Left ventricle myocardium inferior (tissue), 1 donor: Measurements from ENCODE around the gene ZNF467. TPM values are rescaled to one million over a fixed set of nuclear protein-coding genes. Genes with fewer than 3 reads are reported as not detected.

Experiments used
- DNase-seq: peaks from one replicate; pipeline ENCODE4 v3.0.0-alpha.2; 2020
- H3K27ac ChIP-seq: fragments of 200-600 bp; replicated peaks from 2 replicates; pipeline ENCODE4 v1.8.0; 2021
- H3K27me3 ChIP-seq: fragments of 200-600 bp; 2 replicates; pipeline ENCODE4 v1.8.0; 2021; ENCODE audit warnings: low read depth
- H3K36me3 ChIP-seq: fragments of 200-600 bp; 2 replicates; pipeline ENCODE4 v1.8.0; 2021
- H3K4me1 ChIP-seq: fragments of 200-600 bp; 2 replicates; pipeline ENCODE4 v1.8.0; 2021
- H3K4me3 ChIP-seq: fragments of 200-600 bp; 2 replicates; pipeline ENCODE4 v1.8.0; 2021; ENCODE audit warnings: mild to moderate bottlenecking, moderate library complexity
- H3K9me3 ChIP-seq: fragments of 200-600 bp; replicated peaks from 2 replicates; pipeline ENCODE4 v1.8.0; 2021
- intact Hi-C: fragments of 100-400 bp; cut with micrococcal nuclease; formaldehyde crosslinking; loops from one replicate; pipeline ENCODE4 v1.11.0; 2022
- total RNA-seq: library from RNA; stranded (reverse); fragmentation: NEBNext Ultra II Directional; extraction: Animal tissue kit (Norgen Biotek cat#: 25700); gene quantifications from one replicate; pipeline ENCODE4 v1.2.1, GENCODE V29; 2021
- TF ChIP-seq, protein P1 (sequence below): fragments of 200-600 bp; IDR thresholded peaks from 2 replicates; pipeline ENCODE4 v1.8.0; 2021; ENCODE audit warnings: antibody characterized with exemption, mild to moderate bottlenecking, borderline replicate concordance
- donor health status: DM: no; HTN: yes; CAD: no; lungs with severe emphysema.

Gene ZNF467
- total RNA-seq, 1 donor from 2014 or later: 5.2 TPM

DNA sequence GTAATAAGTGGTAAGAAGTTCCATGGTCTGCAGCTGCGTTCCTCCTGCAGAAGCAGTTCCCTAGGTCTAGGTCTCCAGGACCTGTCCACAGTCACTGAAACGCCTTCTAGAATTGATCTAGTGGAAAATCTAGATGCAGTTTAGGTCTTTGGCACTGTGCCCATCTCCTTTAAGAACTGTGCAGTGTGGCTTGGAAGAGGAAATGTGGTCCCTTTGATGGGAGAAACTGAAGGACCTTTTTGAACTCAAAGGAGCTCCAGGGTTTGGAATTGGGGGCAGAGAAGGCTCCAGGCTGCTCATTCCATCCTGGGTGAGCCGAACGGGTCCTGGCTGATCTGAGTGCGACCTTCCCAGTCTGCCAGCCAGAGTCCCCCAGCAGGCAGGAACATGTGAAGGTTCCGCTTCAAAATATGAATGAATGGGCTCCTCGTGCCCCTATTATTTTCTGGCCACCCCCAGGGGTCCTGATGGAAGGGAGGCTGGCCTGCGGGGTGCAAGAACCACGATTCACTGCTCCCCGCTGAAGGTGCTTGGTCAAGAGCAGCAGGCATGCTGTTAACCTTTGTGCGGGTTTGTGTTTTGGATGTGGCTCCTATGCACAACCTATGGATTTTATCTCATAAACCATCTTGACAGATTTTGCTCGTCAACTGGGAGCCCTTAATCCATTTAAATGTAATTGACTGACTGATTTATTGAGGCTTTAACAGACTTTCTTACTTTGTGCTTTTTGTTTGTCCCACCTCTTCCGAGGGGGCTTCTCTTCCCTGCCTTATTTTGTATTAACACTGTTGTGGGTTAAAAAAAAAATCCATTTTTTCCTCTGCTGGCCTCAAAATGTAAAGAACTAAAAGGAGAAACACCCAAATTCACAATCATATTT, 36.7 kb downstream of the ZNF467 start:
- no peak overlapping the region for H3K4me3 ChIP-seq
- no peak for DNase-seq

DNA sequence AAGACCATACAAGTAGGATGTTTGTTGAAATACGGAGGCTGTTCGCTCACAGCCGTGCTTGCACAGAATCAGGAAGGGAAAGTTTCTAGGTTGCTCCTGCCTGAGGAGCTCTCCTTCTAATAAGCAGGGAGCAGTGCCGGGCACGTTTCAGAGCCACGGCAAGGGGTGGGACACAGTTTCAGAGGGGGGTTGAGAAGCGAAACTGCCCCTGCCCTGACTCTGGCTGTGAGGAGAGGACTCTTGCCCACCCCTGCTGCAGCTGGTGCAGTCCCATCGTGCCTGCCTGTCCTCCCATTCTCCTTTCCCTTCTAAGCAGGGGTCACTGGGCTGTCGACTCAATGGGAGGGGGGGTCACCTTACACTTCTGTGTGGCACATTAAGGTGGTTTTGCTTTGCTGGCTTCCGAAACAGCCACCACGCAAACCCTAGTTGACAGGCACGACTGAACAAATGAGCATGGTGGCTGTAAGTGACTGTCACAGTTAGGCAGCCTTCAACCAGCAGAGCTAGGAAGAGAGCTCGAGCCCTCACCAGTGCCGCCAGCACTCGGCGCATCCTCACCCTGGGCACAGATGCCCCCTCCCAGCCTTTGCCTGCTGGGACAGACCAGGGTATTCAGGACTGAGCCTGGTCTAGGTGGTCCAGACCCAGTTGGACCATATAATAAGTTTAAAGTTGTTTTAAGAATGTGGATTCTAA, 37.5 kb downstream of the ZNF467 start:
- TF ChIP-seq, protein P1, sequence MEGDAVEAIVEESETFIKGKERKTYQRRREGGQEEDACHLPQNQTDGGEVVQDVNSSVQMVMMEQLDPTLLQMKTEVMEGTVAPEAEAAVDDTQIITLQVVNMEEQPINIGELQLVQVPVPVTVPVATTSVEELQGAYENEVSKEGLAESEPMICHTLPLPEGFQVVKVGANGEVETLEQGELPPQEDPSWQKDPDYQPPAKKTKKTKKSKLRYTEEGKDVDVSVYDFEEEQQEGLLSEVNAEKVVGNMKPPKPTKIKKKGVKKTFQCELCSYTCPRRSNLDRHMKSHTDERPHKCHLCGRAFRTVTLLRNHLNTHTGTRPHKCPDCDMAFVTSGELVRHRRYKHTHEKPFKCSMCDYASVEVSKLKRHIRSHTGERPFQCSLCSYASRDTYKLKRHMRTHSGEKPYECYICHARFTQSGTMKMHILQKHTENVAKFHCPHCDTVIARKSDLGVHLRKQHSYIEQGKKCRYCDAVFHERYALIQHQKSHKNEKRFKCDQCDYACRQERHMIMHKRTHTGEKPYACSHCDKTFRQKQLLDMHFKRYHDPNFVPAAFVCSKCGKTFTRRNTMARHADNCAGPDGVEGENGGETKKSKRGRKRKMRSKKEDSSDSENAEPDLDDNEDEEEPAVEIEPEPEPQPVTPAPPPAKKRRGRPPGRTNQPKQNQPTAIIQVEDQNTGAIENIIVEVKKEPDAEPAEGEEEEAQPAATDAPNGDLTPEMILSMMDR: no peak
- DNase-seq: no peak
- no peaks in the 10 kb centered on the region for H3K9me3 ChIP-seq
- H3K4me3 ChIP-seq: no peak overlapping the region
- H3K4me1 ChIP-seq: peaks cover 27% of the 10 kb centered on the region
- H3K36me3 ChIP-seq: peaks cover 29% of the 10 kb centered on the region
- no peak overlapping the region for H3K27ac ChIP-seq
- intact Hi-C loops: no loop called here
- no peaks in the 10 kb centered on the region for H3K27me3 ChIP-seq

More for the DNA sequence above, 36.7 kb downstream of the ZNF467 start:
- TF ChIP-seq, protein P1: no peak
- H3K4me1 ChIP-seq: peaks cover 22% of the 10 kb centered on the region
- no peaks in the 10 kb centered on the region for H3K27me3 ChIP-seq
- H3K27ac ChIP-seq: no peak overlapping the region
- H3K36me3 ChIP-seq: peaks cover 22% of the 10 kb centered on the region
- intact Hi-C loops: no loop called here
- H3K9me3 ChIP-seq: no peaks in the 10 kb centered on the region

DNA sequence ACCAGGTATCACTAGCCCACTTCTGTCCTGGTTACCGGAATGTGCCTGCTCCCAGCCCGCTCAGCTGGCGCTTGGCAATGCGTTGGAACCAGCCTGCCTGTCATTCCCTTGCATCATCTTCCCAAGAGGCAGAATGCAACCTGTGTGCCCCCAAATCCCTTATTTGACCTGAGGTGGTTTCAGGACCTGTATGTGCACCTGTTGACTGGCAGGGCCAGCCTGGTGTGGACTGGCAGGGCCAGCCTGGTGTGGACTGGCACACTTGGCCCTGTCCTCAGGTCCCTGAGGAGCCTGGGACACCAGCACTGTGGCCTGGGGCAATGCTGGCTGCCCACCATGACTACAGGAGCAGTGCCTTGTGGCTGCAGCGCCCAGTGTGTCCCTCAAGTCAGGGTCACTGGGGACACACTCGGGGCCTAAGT, 38.2 kb downstream of the ZNF467 start:
- TF ChIP-seq, protein P1: no peak
- H3K9me3 ChIP-seq: no peaks in the 10 kb centered on the region
- H3K27ac ChIP-seq: no peak overlapping the region
- intact Hi-C loops: no loop called here
- H3K36me3 ChIP-seq: peaks cover 34% of the 10 kb centered on the region
- H3K4me1 ChIP-seq: peaks cover 33% of the 10 kb centered on the region
- H3K27me3 ChIP-seq: no peaks in the 10 kb centered on the region
- DNase-seq: no peak
- H3K4me3 ChIP-seq: no peak overlapping the region

DNA sequence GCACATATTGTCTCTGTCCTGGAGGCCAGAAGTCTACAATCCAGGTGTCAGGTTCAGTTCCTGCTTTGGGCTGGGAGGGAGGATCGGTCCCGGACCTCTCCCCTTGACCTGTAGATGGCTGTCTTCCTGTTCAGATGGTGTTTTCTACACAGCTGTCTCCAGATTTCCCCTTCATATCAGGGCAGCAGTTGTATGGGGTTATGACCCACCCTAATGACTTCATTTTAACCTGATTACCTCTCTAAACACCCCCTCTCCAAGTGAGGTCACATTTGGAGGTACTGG, 38.7 kb downstream of the ZNF467 start:
- no peaks in the 10 kb centered on the region for H3K9me3 ChIP-seq
- intact Hi-C loops: no loop called here
- H3K27me3 ChIP-seq: no peaks in the 10 kb centered on the region
- peaks cover 37% of the 10 kb centered on the region for H3K36me3 ChIP-seq
- H3K4me1 ChIP-seq: peaks cover 37% of the 10 kb centered on the region
- H3K27ac ChIP-seq: no peak overlapping the region
- DNase-seq: no peak
- TF ChIP-seq, protein P1: no peak
- no peak overlapping the region for H3K4me3 ChIP-seq

DNA sequence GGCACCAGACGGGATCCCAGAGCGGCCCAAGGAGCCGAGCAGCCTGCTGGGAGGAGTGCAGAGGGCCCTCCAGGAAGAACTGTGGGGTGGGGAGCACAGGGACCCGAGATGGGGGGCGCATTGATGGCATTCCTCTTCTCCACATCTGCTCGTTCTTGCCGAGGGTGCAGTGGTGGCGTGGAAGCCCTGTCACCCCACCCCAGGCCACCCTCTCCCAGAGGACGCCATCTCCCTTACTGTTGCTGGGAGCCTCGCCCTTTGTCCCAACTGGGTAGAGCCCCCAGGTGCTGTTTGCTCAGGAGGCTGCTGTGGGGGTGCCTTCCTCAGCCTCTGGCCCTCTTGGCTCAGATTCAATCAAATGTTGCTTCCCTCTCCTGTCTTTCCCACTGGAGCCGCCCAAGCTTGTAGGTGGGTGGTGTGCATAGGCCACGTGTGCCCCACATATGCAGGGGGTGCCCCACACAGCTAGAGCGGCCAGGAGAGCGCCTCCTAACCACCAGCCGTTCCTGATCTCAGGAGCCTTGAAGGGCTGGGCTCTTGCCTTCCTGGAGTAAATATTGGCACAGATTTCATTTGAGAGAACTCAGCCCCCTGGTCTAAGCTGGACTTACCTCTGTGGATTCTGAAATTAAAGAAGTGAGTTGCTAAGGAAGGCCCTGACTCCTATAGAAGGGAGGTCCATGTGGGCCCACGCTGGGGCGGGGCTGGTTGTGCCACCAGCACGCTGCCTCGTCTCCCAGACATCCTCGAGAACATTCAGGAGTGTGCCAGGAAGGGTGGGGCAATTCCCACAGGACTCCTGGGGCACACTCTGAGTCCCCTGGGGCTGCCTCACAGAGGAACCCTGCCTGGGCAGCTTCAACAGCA, 39.2 kb downstream of the ZNF467 start:
- no peak for DNase-seq
- Histone ChIP-seq H3K27ac (no peak overlapping the region), H3K27me3 (no peaks in the 10 kb centered on the region), H3K36me3 (peaks cover 43% of the 10 kb centered on the region), H3K4me1 (peaks cover 43% of the 10 kb centered on the region), H3K9me3 (no peaks in the 10 kb centered on the region), H3K4me3 (no peak overlapping the region)
- TF ChIP-seq, protein P1: no peak
- intact Hi-C loops: no loop called here
